ENCODE results near the gene TMEM187. TPM values are rescaled to one million over a fixed set of nuclear protein-coding genes. Genes with fewer than 3 reads are reported as not detected.

TMEM187 gene
- total and polyA plus RNA-seq, 2 donors (not counting 3 experiments of a cell fraction or from before 2014, with no cell fraction given), result 2.6 to 15.7 TPM

DNA sequence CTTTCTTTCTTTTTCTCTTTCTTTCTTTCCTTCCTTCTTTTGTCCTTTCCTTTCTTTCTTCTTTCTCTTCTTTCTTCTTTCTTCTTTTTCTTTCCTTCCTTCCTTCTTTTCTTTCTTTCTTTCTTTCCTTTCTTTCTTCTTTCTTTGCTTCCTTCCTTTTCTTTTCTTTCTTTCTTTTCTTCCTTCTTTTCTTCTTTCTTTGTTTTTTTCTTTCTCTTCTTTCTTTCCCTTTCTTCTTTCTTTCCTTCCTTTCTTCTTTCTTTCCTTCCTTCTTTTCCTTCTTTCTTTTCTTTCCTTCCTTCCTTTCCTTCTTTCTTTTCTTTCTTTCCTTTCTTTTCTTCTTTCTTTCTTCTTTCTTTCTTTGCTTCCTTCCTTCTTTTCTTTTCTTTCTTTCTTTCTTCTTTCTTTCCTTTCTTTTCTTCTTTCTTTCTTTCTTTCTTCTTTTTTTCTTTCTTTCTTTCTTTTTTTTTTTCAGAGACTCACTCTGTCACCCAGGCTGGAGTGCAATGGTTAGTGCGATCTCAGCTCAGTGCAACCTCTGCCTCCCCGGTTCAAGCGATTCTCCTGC is 18.5 kb downstream of the TMEM187 start:
- no peak overlapping the region for H2AFZ ChIP-seq (ENCODE audit: low read depth, low read length)
- no TSS peak for BruUV-seq (replicated peaks)
- H4K20me1 ChIP-seq (replicated peaks; ENCODE audit: control insufficient read depth, extremely low read depth, insufficient read depth, low read length), result no peaks in the 10 kb centered on the region
- FAIRE-seq, result peak; percentile 70
- CTCF ChIA-PET, result no interaction called here
- intact Hi-C loops (cut with micrococcal nuclease), result no loop called here
- no peaks in the 10 kb centered on the region for H3K36me3 ChIP-seq (ENCODE audit: control insufficient read depth in 2 of 2, extremely low read depth in 1 of 2, insufficient read depth in 2 of 2, low read length in 2 of 2)
- H3K79me2 ChIP-seq (ENCODE audit: control insufficient read depth, insufficient read depth, low read length), result no peaks in the 10 kb centered on the region
- dilution Hi-C loops (cut with MboI; ENCODE audit: extremely low pct_ligation_motif_present, low sequenced_read_pairs), result no loop called here
- no peak overlapping the region for H3K9ac ChIP-seq (replicated peaks; ENCODE audit: extremely low read depth, insufficient read depth, low read length)
- TF ChIP-seq GATA2 (IDR thresholded peaks at IDR 0.05; ENCODE audit: insufficient read depth, insufficient read length, low read depth, low read length), result no peak
- TF ChIP-seq POLR2A (IDR thresholded peaks at IDR 0.05; ENCODE audit: low read depth, low read length), result no peak
- no peak for TF ChIP-seq JUN (IDR thresholded peaks at IDR 0.05; ENCODE audit: borderline replicate concordance, insufficient read depth, insufficient read length, low read depth)
- TF ChIP-seq, protein P1, sequence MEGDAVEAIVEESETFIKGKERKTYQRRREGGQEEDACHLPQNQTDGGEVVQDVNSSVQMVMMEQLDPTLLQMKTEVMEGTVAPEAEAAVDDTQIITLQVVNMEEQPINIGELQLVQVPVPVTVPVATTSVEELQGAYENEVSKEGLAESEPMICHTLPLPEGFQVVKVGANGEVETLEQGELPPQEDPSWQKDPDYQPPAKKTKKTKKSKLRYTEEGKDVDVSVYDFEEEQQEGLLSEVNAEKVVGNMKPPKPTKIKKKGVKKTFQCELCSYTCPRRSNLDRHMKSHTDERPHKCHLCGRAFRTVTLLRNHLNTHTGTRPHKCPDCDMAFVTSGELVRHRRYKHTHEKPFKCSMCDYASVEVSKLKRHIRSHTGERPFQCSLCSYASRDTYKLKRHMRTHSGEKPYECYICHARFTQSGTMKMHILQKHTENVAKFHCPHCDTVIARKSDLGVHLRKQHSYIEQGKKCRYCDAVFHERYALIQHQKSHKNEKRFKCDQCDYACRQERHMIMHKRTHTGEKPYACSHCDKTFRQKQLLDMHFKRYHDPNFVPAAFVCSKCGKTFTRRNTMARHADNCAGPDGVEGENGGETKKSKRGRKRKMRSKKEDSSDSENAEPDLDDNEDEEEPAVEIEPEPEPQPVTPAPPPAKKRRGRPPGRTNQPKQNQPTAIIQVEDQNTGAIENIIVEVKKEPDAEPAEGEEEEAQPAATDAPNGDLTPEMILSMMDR (IDR thresholded peaks at IDR 0.05; ENCODE audit: extremely low read depth in 1 of 2, insufficient read depth in 1 of 2, low read depth in 1 of 2, low read length in 2 of 2), result no peak
- no peak for TF ChIP-seq FOS (IDR thresholded peaks at IDR 0.05; ENCODE audit: borderline replicate concordance, insufficient read depth, low read length)
- TF ChIP-seq, protein P2, sequence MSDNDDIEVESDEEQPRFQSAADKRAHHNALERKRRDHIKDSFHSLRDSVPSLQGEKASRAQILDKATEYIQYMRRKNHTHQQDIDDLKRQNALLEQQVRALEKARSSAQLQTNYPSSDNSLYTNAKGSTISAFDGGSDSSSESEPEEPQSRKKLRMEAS (IDR thresholded peaks at IDR 0.05; ENCODE audit: insufficient read depth, insufficient read length), result no peak
- TF ChIP-seq MYC (IDR thresholded peaks at IDR 0.05; ENCODE audit: low read depth, low read length), result no peak
- TF ChIP-seq EZH2 (IDR thresholded peaks at IDR 0.05; ENCODE audit: borderline replicate concordance, low read depth, low read length, severe bottlenecking), result no peak
- no peak for TF ChIP-seq POLR2AphosphoS5 (IDR thresholded peaks at IDR 0.05; ENCODE audit: insufficient read depth, low read depth, low read length)
- H3K4me1 ChIP-seq (ENCODE audit: control insufficient read depth, extremely low read depth, insufficient read depth, low read length), result no peaks in the 10 kb centered on the region
- no peaks in the 10 kb centered on the region for H3K27me3 ChIP-seq (ENCODE audit: control insufficient read depth in 2 of 2, insufficient read depth in 2 of 2, low read length in 2 of 2)
- H3K27ac ChIP-seq (ENCODE audit: insufficient read depth, low read depth, low read length), result no peak overlapping the region
- no peaks in the 10 kb centered on the region for H3K9me1 ChIP-seq (replicated peaks; ENCODE audit: control insufficient read depth, extremely low read depth, insufficient read depth, low read length)
- no peak overlapping the region for H3K4me3 ChIP-seq (replicated peaks in 1 of 3; ENCODE audit: insufficient read depth in 1 of 3, low read depth in 1 of 3, low read length in 3 of 3)
- POLR2A ChIA-PET, result no interaction called here
- H3K4me2 ChIP-seq (ENCODE audit: insufficient read depth, low read length), result no peak overlapping the region
- no peaks in the 10 kb centered on the region for H3K9me3 ChIP-seq (replicated peaks; ENCODE audit: control insufficient read depth, insufficient read depth, low read length)
- no peak for DNase-seq (ENCODE audit: low read depth, low spot score)

Data from endothelial cell of umbilical vein (primary cell).